ENCODE results near the gene ZSCAN10. TPM values are rescaled to one million over a fixed set of nuclear protein-coding genes. Genes with fewer than 3 reads are reported as not detected.
A peak's percentile ranks its signal among the peaks of the same experiment; 100 is the strongest.
"Not testable (repeated sequence)": the region's sequence is repeated elsewhere in the genome, so short reads cannot be mapped to it uniquely, and the experiment has no call there.

ZSCAN10 gene
- total RNA-seq, 4 donors from 2014 or later: 1.7 TPM; not detected in 3

GRCh38 chr16:3059041-3059722, 39.9 kb downstream of the ZSCAN10 start:
- Histone ChIP-seq H3K36me3 (no peaks in the 10 kb centered on the region), H3K27ac (peak overlapping the region; percentile 21 to 81 (median 76)), H3K9me3 (no peaks in the 10 kb centered on the region), H3K4me3 (peak overlapping the region; percentile 83 to 84), H3K4me1 (peaks cover 0 to 25% (median 11%) of the 10 kb centered on the region in 3 donors), H3K27me3 (peaks cover 14% of the 10 kb centered on the region)
- TF ChIP-seq EP300 (IDR thresholded peaks at IDR 0.05) (no peak), POLR2A (IDR thresholded peaks at IDR 0.05) (peak in 1 of 2 donors; percentile 17), CTCF (IDR thresholded peaks at IDR 0.05) (peak in 3 of 4 experiments; percentile 94 to 99 (median 98)), POLR2AphosphoS5 (IDR thresholded peaks at IDR 0.05) (peak; percentile 54)
- peak; percentile 93 for ATAC-seq
- WGBS, 2 donors (ENCODE audit: low coverage in 1 of 2): no CpG with 5 or more reads among the region's 67 CpGs

GRCh38 chr16:3058139-3059030, 40.7 kb downstream of the ZSCAN10 start:
- TF ChIP-seq EP300 (IDR thresholded peaks at IDR 0.05): no peak
- no peak for TF ChIP-seq POLR2A (IDR thresholded peaks at IDR 0.05)
- no peak for TF ChIP-seq CTCF (IDR thresholded peaks at IDR 0.05)
- no peak for TF ChIP-seq POLR2AphosphoS5 (IDR thresholded peaks at IDR 0.05)
- Histone ChIP-seq H3K36me3 (no peaks in the 10 kb centered on the region), H3K9me3 (no peaks in the 10 kb centered on the region), H3K27me3 (peaks cover 14% of the 10 kb centered on the region), H3K4me3 (peak overlapping the region; percentile 83 to 84), H3K27ac (peak overlapping the region in 3 of 4 donors; percentile 71 to 81 (median 80)), H3K4me1 (peaks cover 0 to 25% (median 11%) of the 10 kb centered on the region in 3 donors)
- WGBS, 2 donors (ENCODE audit: low coverage in 1 of 2): no CpG with 5 or more reads among the region's 77 CpGs
- no peak for ATAC-seq

GRCh38 chr16:3057181-3058138, 41.6 kb downstream of the ZSCAN10 start:
- WGBS, 2 donors (ENCODE audit: low coverage in 1 of 2): 77 to 83% methylated on average over 5 to 7 of the region's 22 CpGs
- peaks cover 0 to 25% (median 11%) of the 10 kb centered on the region in 3 donors for H3K4me1 ChIP-seq
- H3K27ac ChIP-seq: no peak overlapping the region
- H3K4me3 ChIP-seq: peak overlapping the region in 1 of 2 donors; percentile 83
- no peak for TF ChIP-seq POLR2A (IDR thresholded peaks at IDR 0.05)
- no peak for TF ChIP-seq POLR2AphosphoS5 (IDR thresholded peaks at IDR 0.05)
- no peak for TF ChIP-seq EP300 (IDR thresholded peaks at IDR 0.05)
- TF ChIP-seq CTCF (IDR thresholded peaks at IDR 0.05): no peak
- no peak for ATAC-seq
- no peaks in the 10 kb centered on the region for H3K36me3 ChIP-seq
- H3K27me3 ChIP-seq: peaks cover 14% of the 10 kb centered on the region
- H3K9me3 ChIP-seq: no peaks in the 10 kb centered on the region

GRCh38 chr16:3056336-3057180, 42.5 kb downstream of the ZSCAN10 start:
- Histone ChIP-seq H3K4me3 (no peak overlapping the region), H3K27me3 (peaks cover 21% of the 10 kb centered on the region), H3K36me3 (no peaks in the 10 kb centered on the region), H3K4me1 (peaks cover 0 to 25% (median 11%) of the 10 kb centered on the region in 3 donors), H3K27ac (no peak overlapping the region), H3K9me3 (no peaks in the 10 kb centered on the region)
- TF ChIP-seq POLR2A (IDR thresholded peaks at IDR 0.05): no peak
- TF ChIP-seq EP300 (IDR thresholded peaks at IDR 0.05): no peak
- no peak for TF ChIP-seq CTCF (IDR thresholded peaks at IDR 0.05)
- TF ChIP-seq POLR2AphosphoS5 (IDR thresholded peaks at IDR 0.05): no peak
- WGBS, 2 donors (ENCODE audit: low coverage in 1 of 2): 88% methylated on average over 1 to 3 of the region's 19 CpGs
- ATAC-seq: no peak

GRCh38 chr16:3055734-3056115, 43.4 kb downstream of the ZSCAN10 start:
- peaks cover 0 to 25% (median 11%) of the 10 kb centered on the region in 3 donors for H3K4me1 ChIP-seq
- H3K27me3 ChIP-seq: peaks cover 30% of the 10 kb centered on the region
- not testable (repeated sequence) for H3K9me3 ChIP-seq, H3K27ac ChIP-seq, H3K4me3 ChIP-seq, H3K36me3 ChIP-seq, ATAC-seq
- no CpG with 5 or more reads among the region's 9 CpGs for WGBS, 2 donors (ENCODE audit: low coverage in 1 of 2)

Data from gastroesophageal sphincter (tissue), 4 donors.